ENCODE results near the gene GRIK2. TPM values are rescaled to one million over a fixed set of nuclear protein-coding genes. Genes with fewer than 3 reads are reported as not detected.

Gene GRIK2
- total and polyA plus RNA-seq, 2 donors: 1.7 to 32.3 TPM

DNA sequence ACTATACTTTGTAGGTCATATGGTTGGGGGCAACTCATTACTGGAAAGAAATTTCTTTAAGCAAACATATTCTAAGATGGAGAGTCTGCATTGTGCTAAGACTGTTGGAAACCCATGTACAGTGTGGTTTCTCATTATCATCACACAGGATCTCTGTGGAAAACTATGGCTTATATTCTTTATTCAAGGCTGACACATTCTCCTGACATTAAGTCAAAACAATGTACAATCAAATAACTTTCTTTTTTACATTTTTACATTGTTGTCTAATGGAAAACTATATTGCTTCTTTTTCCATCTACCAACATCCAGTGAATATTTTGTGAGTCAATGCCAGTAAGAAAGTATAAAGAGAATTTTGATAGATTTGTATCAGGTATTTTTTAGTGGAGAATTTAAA is 417.6 kb downstream of the GRIK2 start:
- DNase-seq (ENCODE audit: extremely low spot score): no peak
- Histone ChIP-seq H3K4me1 (ENCODE audit: insufficient read depth) (no peaks in the 10 kb centered on the region), H3K36me3 (ENCODE audit: insufficient read depth) (no peaks in the 10 kb centered on the region), H3K27ac (ENCODE audit: low read depth) (no peak overlapping the region), H3K4me3 (ENCODE audit: low read depth, low read length) (no peak overlapping the region)

DNA sequence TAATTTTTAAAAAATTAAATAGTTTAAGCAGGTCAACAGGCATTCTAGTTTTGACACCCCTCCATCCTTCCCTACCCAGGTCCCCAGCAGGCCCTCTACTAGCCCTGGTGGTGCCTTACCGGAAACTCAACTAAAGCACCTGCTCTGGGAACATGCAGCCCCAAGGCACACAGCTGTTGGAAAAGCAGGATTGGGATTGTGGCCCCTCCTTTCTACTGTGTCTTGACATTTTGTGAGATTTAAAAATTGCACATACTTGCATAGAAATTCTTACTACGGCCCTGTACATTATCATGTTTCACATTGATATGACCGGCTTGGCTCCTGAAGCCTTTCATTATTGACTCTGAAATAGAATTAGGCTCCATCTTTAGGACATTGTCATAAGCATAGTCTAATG is 423.2 kb downstream of the GRIK2 start:
- no peak for DNase-seq (ENCODE audit: extremely low spot score)
- no peak overlapping the region for H3K4me3 ChIP-seq (ENCODE audit: low read depth, low read length)
- 87% methylated on average over 3 of the region's 3 CpGs for WGBS
- no peaks in the 10 kb centered on the region for H3K36me3 ChIP-seq (ENCODE audit: insufficient read depth)
- no peak overlapping the region for H3K27ac ChIP-seq (ENCODE audit: low read depth)
- H3K4me1 ChIP-seq (ENCODE audit: insufficient read depth): no peaks in the 10 kb centered on the region

DNA sequence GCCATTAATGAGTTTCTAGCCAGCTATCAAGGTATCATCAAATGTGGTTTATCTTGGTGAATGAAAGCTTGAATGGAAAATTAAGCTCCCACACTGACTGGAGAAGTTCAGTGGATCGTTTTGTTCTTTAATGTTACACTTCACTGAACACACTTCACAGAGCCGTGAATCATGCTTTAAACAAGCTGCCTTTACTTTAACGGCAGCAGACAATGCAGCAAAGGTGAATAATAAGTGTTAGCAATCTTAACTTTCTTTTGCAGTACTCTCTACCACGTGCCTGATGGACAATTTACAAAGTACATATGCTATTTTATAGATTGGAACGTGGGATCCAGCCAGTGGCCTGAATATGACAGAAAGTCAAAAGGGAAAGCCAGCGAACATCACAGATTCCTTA is 424.5 kb downstream of the GRIK2 start:
- WGBS: 54% methylated on average over 6 of the region's 6 CpGs
- no peak for DNase-seq (ENCODE audit: extremely low spot score)
- H3K36me3 ChIP-seq (ENCODE audit: insufficient read depth): no peaks in the 10 kb centered on the region
- no peak overlapping the region for H3K4me3 ChIP-seq (ENCODE audit: low read depth, low read length)
- H3K27ac ChIP-seq (ENCODE audit: low read depth): no peak overlapping the region
- H3K4me1 ChIP-seq (ENCODE audit: insufficient read depth): no peaks in the 10 kb centered on the region

DNA sequence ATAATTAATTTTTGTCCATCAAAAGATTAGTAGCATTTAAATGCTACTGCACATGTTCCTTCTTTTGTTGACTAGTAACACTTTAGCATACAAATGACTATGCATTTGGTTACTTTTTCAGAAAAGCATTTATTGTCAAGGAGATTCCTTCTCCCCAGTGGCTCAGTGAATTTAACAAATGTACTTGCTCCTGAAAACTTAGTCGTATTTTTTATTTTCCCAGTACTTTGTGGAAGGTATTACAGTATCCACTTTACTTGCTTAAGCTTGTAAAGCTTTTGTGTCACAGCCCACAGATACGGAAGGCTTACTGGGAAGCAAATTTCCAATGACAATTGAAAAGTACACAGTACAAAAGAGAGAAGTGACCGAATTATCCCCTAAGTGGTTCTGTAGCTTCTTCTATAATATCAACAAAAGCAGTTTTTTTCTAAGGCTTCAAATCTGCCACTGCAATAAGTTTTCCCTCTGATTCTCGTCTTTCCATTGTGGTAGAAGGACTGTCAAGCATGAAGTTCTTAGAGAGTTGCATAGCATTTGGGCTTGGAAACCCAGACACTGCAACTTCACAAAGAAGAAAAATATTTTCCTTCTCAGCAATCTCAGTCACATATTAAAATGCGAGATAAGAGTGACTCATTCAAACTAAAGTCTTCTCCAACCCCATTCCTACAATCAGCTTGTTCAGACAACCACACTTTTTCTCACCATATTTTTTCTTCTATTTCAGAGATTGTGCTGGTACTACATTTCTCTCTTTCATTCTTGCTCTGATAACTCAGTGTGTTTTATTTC is 431.2 kb downstream of the GRIK2 start:
- no peak overlapping the region for H3K4me3 ChIP-seq (ENCODE audit: low read depth, low read length)
- DNase-seq (ENCODE audit: extremely low spot score): no peak

DNA sequence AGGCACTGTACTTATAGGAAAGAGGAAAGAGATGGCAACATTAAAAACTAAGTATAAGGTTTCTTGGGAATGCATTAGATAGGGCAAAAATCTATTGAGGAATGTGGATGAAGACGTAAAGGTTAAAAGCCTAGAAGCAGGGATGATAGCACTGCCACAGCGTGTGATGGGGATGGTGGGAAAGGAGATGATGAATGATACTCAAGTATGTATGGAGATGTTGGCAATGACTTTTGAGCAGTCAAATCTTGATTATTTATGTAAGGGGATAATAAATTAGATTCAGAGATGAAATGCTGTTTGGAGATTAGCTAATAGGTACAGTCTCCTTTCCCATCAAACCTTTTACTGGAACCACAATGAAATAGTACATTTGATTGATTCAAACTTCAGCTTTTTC is 432.8 kb downstream of the GRIK2 start:
- WGBS: 95% methylated on average over 2 of the region's 2 CpGs
- Histone ChIP-seq H3K4me1 (ENCODE audit: insufficient read depth) (no peaks in the 10 kb centered on the region), H3K36me3 (ENCODE audit: insufficient read depth) (no peaks in the 10 kb centered on the region), H3K4me3 (ENCODE audit: low read depth, low read length) (no peak overlapping the region), H3K27ac (ENCODE audit: low read depth) (no peak overlapping the region)
- DNase-seq (ENCODE audit: extremely low spot score): no peak

More for the DNA sequence above, 431.2 kb downstream of the GRIK2 start:
- no peak overlapping the region for H3K27ac ChIP-seq (ENCODE audit: low read depth)
- H3K36me3 ChIP-seq (ENCODE audit: insufficient read depth): no peaks in the 10 kb centered on the region
- 84% methylated on average over 5 of the region's 5 CpGs for WGBS
- H3K4me1 ChIP-seq (ENCODE audit: insufficient read depth): no peaks in the 10 kb centered on the region

DNA sequence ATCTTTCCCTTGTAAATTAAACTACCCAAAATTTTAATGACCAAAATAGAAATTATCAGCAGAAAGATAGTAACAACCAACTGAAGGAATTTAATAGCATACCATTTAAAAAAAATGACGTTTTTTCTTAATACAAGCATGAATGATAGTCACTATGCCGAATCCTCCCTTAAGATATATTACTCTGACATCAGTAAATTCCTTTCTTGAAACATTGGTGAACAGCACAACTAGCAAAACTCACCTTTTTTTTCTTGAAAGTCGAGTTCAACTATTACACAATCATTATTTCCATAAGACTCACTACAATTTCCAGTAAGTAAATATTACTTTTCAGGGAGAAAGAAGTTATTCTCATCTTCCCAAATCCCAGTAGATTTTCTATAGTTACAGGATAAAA is 433.2 kb downstream of the GRIK2 start:
- WGBS: 72% methylated on average over 3 of the region's 3 CpGs
- Histone ChIP-seq H3K4me1 (ENCODE audit: insufficient read depth) (no peaks in the 10 kb centered on the region), H3K27ac (ENCODE audit: low read depth) (no peak overlapping the region), H3K4me3 (ENCODE audit: low read depth, low read length) (no peak overlapping the region), H3K36me3 (ENCODE audit: insufficient read depth) (no peaks in the 10 kb centered on the region)
- no peak for DNase-seq (ENCODE audit: extremely low spot score)

DNA sequence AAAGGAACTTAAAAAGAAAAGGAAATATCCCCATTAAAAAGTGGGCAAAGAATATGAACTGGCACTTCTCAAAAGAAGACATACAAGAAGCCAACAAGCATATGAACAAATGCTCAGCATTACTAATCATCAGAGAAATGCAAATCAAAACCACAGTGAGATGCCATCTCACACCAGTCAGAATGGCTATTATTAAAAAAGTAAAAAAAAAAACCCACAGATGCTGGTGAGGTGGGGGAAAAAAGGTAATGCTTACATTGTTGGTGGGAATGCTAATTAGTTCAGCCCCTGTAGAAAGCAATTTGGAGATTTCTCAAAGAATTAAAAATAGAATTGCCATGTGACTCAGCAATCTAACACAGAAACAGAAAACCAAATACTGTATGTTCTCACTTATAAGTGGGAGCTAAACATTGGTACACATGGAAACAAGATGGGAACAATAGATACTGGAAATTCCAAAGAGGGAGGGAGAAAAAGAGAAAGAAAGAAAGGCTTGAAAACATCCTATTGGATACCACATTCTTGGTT is 437.1 kb downstream of the GRIK2 start:
- Histone ChIP-seq H3K4me1 (ENCODE audit: insufficient read depth) (no peaks in the 10 kb centered on the region), H3K36me3 (ENCODE audit: insufficient read depth) (no peaks in the 10 kb centered on the region), H3K27ac (ENCODE audit: low read depth) (no peak overlapping the region), H3K4me3 (ENCODE audit: low read depth, low read length) (no peak overlapping the region)
- no peak for DNase-seq (ENCODE audit: extremely low spot score)

DNA sequence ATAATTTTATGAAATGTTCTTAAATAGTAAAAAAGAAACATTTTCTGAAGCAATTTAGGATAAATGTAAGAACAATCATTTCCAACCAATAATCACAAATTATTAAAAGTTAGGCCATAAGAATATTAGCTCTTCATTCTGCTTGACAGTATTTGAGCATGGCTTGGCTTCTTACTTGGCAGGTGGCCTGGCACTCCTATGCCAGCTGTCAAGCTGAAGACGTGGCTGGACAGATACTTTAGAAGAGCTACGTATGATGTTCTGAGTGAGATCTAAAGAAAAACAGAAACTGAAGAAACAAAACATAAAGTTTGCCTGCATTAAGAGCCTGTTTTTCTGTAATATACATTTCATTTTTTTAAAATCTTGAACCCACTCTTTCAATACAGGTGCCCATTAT is 438.9 kb downstream of the GRIK2 start:
- H3K36me3 ChIP-seq (ENCODE audit: insufficient read depth): no peaks in the 10 kb centered on the region
- H3K27ac ChIP-seq (ENCODE audit: low read depth): no peak overlapping the region
- H3K4me1 ChIP-seq (ENCODE audit: insufficient read depth): no peaks in the 10 kb centered on the region
- H3K4me3 ChIP-seq (ENCODE audit: low read depth, low read length): no peak overlapping the region
- no peak for DNase-seq (ENCODE audit: extremely low spot score)
- WGBS: 64% methylated on average over 2 of the region's 2 CpGs

DNA sequence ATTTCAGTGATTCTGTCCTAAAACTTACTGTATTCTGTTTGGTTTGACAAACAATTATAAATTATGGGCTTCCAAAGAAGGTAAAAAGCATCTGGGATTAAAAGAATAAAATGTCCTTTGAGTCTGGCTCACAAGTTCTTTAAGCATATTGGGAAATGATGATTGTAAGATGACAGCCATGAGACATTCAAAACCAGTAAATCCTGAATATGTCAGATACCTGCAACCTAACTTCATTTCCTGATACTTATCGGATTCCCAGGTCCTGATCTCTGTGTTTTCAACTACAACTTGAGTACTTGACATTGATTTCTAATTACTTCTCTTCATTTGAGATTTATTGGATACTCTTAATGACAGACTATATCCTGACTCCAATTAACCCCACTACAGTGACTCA is 446.6 kb downstream of the GRIK2 start:
- DNase-seq (ENCODE audit: extremely low spot score): no peak
- no peaks in the 10 kb centered on the region for H3K36me3 ChIP-seq (ENCODE audit: insufficient read depth)
- no peak overlapping the region for H3K4me3 ChIP-seq (ENCODE audit: low read depth, low read length)
- WGBS: 88% methylated on average over 1 of the region's 1 CpG
- no peaks in the 10 kb centered on the region for H3K4me1 ChIP-seq (ENCODE audit: insufficient read depth)
- no peak overlapping the region for H3K27ac ChIP-seq (ENCODE audit: low read depth)

DNA sequence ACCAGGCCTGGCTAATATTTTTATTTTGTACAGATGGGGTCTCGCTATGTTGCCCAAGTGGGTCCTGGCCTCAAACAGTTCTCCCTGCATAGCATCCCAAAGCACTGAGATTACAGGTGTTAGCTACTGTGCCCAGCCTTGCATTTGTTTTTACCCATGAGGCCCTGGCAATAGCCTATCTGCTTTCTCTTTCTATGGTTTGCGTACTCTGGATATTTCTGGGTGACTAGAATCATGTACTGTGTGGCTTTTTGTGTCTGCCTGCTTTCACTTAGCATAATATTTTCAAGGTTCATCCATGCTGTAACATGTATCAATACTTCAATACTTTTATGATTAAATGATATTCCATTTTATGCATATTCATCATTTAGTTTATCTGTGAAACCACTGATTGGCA is 451.7 kb downstream of the GRIK2 start:
- no peak for DNase-seq (ENCODE audit: extremely low spot score)
- WGBS: 2% methylated on average over 2 of the region's 2 CpGs
- Histone ChIP-seq H3K4me1 (ENCODE audit: insufficient read depth) (no peaks in the 10 kb centered on the region), H3K4me3 (ENCODE audit: low read depth, low read length) (no peak overlapping the region), H3K36me3 (ENCODE audit: insufficient read depth) (no peaks in the 10 kb centered on the region), H3K27ac (ENCODE audit: low read depth) (no peak overlapping the region)

DNA sequence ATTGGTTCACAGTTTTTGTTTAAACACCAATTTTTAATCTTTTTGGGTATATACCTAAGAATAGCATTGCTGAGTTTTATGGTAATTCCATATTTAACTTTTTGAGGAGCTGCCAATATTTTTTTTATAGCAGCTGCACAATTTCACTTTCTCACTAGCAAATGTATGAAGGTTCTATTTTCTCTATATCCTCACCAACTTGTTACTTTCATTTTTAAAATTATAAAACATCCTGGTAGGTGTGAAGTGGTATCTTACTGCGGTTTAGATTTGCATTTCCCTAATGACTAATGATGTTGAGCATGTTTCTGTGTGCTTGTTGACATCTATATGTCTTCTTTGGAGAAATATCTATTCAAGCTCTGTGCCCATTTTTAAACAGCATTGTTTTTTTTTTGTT is 452.1 kb downstream of the GRIK2 start:
- no peak for DNase-seq (ENCODE audit: extremely low spot score)
- 85% methylated on average over 1 of the region's 1 CpG for WGBS
- H3K27ac ChIP-seq (ENCODE audit: low read depth): no peak overlapping the region
- no peak overlapping the region for H3K4me3 ChIP-seq (ENCODE audit: low read depth, low read length)
- no peaks in the 10 kb centered on the region for H3K36me3 ChIP-seq (ENCODE audit: insufficient read depth)
- no peaks in the 10 kb centered on the region for H3K4me1 ChIP-seq (ENCODE audit: insufficient read depth)

DNA sequence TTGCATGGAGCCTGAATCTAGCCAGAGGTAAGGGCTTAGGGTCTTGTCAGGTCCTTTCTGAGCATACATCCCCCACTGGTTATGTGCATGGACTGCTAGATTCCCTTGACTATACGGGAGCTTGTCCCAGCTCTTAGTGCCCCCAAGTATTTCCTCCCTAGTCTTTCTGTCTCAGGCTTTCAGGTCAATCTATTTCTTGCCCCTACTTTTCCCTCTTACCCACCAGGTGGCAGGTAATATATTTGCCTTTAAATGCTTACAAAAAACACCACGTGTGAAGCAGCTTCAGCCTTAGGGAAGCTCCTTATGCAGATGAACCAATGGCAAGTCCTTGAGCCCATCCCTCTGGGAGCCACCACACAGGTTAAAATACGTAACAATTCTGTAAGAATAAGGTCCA is 454.2 kb downstream of the GRIK2 start:
- no peak overlapping the region for H3K4me3 ChIP-seq (ENCODE audit: low read depth, low read length)
- no peak overlapping the region for H3K27ac ChIP-seq (ENCODE audit: low read depth)
- no peak for DNase-seq (ENCODE audit: extremely low spot score)
- WGBS: 69% methylated on average over 3 of the region's 3 CpGs
- H3K4me1 ChIP-seq (ENCODE audit: insufficient read depth): no peaks in the 10 kb centered on the region
- no peaks in the 10 kb centered on the region for H3K36me3 ChIP-seq (ENCODE audit: insufficient read depth)

DNA sequence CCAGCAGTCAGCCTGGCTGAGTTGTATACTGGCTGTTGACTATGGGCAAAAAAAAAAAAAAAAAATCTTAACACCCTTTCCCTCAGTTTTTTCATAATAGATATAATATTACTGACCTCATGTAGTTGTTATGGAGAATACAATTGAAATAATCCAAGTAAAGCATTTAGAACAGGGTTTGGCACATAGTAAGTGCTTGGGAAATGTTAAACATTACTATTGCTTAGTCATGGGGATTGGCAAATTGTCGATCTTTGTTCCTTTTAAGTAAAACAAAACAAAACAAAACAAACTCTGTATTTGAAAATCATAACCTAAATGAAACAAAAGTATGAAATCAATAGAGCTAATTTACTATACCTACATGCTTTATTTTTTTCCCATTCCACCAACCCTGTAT is 458.4 kb downstream of the GRIK2 start:
- Histone ChIP-seq H3K27ac (ENCODE audit: low read depth) (no peak overlapping the region), H3K36me3 (ENCODE audit: insufficient read depth) (no peaks in the 10 kb centered on the region), H3K4me3 (ENCODE audit: low read depth, low read length) (no peak overlapping the region), H3K4me1 (ENCODE audit: insufficient read depth) (no peaks in the 10 kb centered on the region)
- no peak for DNase-seq (ENCODE audit: extremely low spot score)
- 74% methylated on average over 1 of the region's 1 CpG for WGBS

DNA sequence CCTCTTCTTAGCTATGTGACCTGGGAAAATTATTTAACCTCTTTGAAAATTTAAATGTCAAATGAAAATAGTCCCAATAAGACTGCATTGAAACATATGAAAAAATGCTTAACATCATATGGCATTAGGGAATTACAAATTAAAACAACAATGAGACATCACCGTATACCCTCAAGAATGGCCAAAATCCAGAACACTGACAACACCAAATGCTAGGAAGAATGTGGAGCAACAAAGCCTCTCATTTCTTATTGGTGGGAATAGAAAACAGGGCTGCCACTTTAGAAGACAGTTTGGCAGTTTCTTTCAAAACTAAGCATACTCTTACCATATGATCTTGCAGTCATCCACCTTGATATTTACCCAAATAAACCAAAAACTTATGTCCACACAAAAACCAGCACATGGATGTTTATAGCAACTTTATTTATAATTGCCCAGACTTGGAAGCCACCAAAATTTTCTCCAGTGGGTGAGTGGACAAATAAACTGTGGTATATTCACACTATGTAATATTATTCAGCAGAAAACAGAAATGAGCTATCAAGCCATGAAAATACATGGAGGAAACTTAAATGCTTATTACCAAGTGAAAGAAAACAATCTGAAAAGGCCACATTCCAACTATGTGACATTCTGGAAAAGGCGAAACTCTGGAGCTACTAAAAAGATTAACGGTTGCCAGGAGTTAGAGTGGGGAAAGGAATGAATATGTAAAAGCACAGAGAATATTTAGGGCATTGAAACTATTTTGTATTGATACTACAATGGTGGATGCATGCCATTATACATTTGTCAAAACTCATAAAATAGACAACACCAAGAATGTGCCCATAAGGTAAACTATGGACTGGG is 459.9 kb downstream of the GRIK2 start:
- DNase-seq (ENCODE audit: extremely low spot score): no peak
- 89% methylated on average over 3 of the region's 3 CpGs for WGBS
- no peak overlapping the region for H3K4me3 ChIP-seq (ENCODE audit: low read depth, low read length)
- no peaks in the 10 kb centered on the region for H3K36me3 ChIP-seq (ENCODE audit: insufficient read depth)
- H3K4me1 ChIP-seq (ENCODE audit: insufficient read depth): no peaks in the 10 kb centered on the region
- H3K27ac ChIP-seq (ENCODE audit: low read depth): no peak overlapping the region

All from urinary bladder (tissue), 4 donors.